Measurements from ENCODE around the gene DEFB121.

The DEFB121 gene

GRCh38 chr20:31355981-31356380, 50.0 kb downstream of the DEFB121 start:
- no peak for DNase-seq

Data from CD4-positive, alpha-beta T cell treated with Interleukin-6 for 4 hours (primary cell).